Memory B cell (primary cell): Measurements from ENCODE around the gene SPEG.

Experiments used
- ATAC-seq: fragments of 150-1000 bp; cut with Tn5 transposase; 2 replicates; pipeline ENCODE4 v1.10.0; 2021; ENCODE audit warnings: low read depth, mild to moderate bottlenecking, moderate library complexity
- DNase-seq, 2 donors: peaks; one replicate each; pipeline ENCODE4 v3.0.0; 2022; ENCODE audit warnings: low spot score in 2 of 2
- H3K27ac Mint-ChIP-seq: one replicate; pipeline ENCODE4 v1.8.0; 2022; ENCODE audit warnings: mild to moderate bottlenecking, moderate library complexity, mixed read lengths
- H3K27me3 Mint-ChIP-seq: one replicate; pipeline ENCODE4 v1.8.0; 2022; ENCODE audit warnings: mixed read lengths
- H3K36me3 Mint-ChIP-seq: one replicate; pipeline ENCODE4 v1.8.0; 2022; ENCODE audit warnings: mild to moderate bottlenecking, mixed read lengths
- H3K4me1 Mint-ChIP-seq: one replicate; pipeline ENCODE4 v1.8.0; 2022; ENCODE audit warnings: mixed read lengths
- H3K4me3 Mint-ChIP-seq: one replicate; pipeline ENCODE4 v1.8.0; 2022; ENCODE audit warnings: mild to moderate bottlenecking, moderate library complexity, mixed read lengths
- H3K9me3 Mint-ChIP-seq: one replicate; pipeline ENCODE4 v1.8.0; 2022; ENCODE audit warnings: mixed read lengths

SPEG gene

GRCh38 chr2:219497495-219498279 lies 63.0 kb downstream of the SPEG start:
- DNase-seq = no peak
- Mint-ChIP-seq H3K36me3 (peaks cover 4% of the 10 kb centered on the region), H3K27ac (peak overlapping the region; percentile 80), H3K4me3 (peak overlapping the region; percentile 94), H3K4me1 (peaks cover 23% of the 10 kb centered on the region), H3K9me3 (no peaks in the 10 kb centered on the region), H3K27me3 (peaks cover 14% of the 10 kb centered on the region)
- ATAC-seq = no peak

GRCh38 chr2:219498280-219499057 lies 63.8 kb downstream of the SPEG start, which contains the start of gene GMPPA:
TSS of gene GMPPA (plus strand) at chr2:219498891. CDS start at chr2:219499976, 1,085 bp downstream.
- H3K4me1 Mint-ChIP-seq = peaks cover 23% of the 10 kb centered on the region
- ATAC-seq (peak; percentile 92), DNase-seq (peak; percentile 84 to 88)
- H3K27me3 Mint-ChIP-seq = peaks cover 9% of the 10 kb centered on the region
- peak within 1 kb of the TSS; percentile 94 for H3K4me3 Mint-ChIP-seq
- H3K9me3 Mint-ChIP-seq = no peaks in the 10 kb centered on the region
- H3K36me3 Mint-ChIP-seq = peaks cover 6% of the 10 kb centered on the region
- peak within 1 kb of the TSS; percentile 80 for H3K27ac Mint-ChIP-seq

GRCh38 chr2:219499058-219499307 lies 64.3 kb downstream of the SPEG start:
- Mint-ChIP-seq H3K27me3 (peaks cover 6% of the 10 kb centered on the region), H3K36me3 (peaks cover 9% of the 10 kb centered on the region), H3K27ac (peak overlapping the region; percentile 80), H3K4me1 (peaks cover 23% of the 10 kb centered on the region), H3K4me3 (peak overlapping the region; percentile 94), H3K9me3 (no peaks in the 10 kb centered on the region)
- no peak for DNase-seq
- no peak for ATAC-seq

DNA sequence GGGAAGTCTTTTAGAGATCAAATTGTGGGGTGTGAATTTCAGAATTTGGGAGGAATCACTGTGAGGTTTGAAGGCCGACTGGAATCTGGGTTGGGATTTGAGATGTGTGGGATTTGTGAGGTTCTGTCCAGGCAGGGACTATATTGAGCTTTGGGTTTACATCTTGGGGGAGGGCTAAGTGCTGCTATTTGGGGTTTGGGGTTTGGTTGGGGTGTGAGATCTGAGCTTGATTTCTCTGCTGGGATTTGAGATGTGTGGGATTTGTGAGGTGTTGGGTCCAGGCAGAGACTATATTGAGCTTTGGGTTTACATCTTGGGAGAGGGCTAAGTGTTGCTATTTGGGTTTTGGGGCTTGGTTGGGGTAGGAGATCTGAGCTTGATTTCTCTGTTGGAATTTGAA lies 64.9 kb downstream of the SPEG start:
- DNase-seq = no peak
- ATAC-seq = no peak
- peaks cover 15% of the 10 kb centered on the region for H3K36me3 Mint-ChIP-seq
- H3K9me3 Mint-ChIP-seq = no peaks in the 10 kb centered on the region
- peak overlapping the region; percentile 94 for H3K4me3 Mint-ChIP-seq
- H3K27me3 Mint-ChIP-seq = peaks cover 6% of the 10 kb centered on the region
- peaks cover 23% of the 10 kb centered on the region for H3K4me1 Mint-ChIP-seq
- no peak overlapping the region for H3K27ac Mint-ChIP-seq

GRCh38 chr2:219500135-219500534 lies 65.5 kb downstream of the SPEG start:
- Mint-ChIP-seq H3K4me3 (peak overlapping the region; percentile 94), H3K27ac (no peak overlapping the region), H3K36me3 (peaks cover 18% of the 10 kb centered on the region), H3K27me3 (peaks cover 4% of the 10 kb centered on the region), H3K4me1 (peaks cover 23% of the 10 kb centered on the region), H3K9me3 (no peaks in the 10 kb centered on the region)
- DNase-seq = no peak
- no peak for ATAC-seq

DNA sequence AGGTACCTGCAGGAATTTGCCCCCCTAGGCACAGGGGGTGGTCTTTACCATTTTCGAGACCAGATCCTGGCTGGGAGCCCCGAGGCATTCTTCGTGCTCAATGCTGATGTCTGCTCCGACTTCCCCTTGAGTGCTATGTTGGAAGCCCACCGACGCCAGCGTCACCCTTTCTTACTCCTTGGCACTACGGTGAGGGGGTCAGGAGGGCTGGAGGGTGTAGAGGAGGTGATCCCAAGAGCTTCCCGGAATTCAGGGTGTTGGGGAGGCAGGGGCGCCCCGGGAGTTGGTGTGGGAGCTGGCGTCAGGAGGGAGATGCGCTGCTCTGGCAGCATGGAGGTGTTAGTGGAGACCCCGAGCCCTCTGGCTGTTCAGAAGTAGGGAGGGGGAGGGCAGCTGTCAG lies 67.2 kb downstream of the SPEG start:
- Mint-ChIP-seq H3K4me3 (no peak overlapping the region), H3K4me1 (peaks cover 18% of the 10 kb centered on the region), H3K27ac (no peak overlapping the region), H3K36me3 (peaks cover 28% of the 10 kb centered on the region), H3K27me3 (no peaks in the 10 kb centered on the region), H3K9me3 (no peaks in the 10 kb centered on the region)
- DNase-seq (no peak), ATAC-seq (no peak)

DNA sequence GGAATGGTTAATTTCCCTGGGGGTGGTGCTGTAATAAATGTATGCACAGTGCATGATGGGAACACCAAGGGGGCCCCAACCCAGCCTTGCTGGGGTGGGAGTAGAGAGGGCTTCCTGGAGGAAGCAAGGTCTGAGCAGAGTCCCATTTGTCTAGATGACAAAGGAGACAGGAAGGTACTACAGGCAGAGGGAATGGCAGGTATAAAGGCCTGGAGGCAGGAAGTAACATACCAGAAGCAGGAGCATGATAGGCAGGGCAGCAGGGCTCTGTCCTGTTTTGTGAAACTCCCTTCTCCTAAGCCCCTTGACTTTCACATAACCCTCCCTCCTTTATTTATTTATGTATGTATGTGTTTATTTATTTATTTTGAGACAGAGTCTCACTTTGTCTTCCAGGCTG lies 68.0 kb downstream of the SPEG start:
- peaks cover 18% of the 10 kb centered on the region for H3K4me1 Mint-ChIP-seq
- peaks cover 33% of the 10 kb centered on the region for H3K36me3 Mint-ChIP-seq
- no peaks in the 10 kb centered on the region for H3K27me3 Mint-ChIP-seq
- H3K4me3 Mint-ChIP-seq = no peak overlapping the region
- H3K27ac Mint-ChIP-seq = no peak overlapping the region
- no peak for DNase-seq
- no peaks in the 10 kb centered on the region for H3K9me3 Mint-ChIP-seq
- no peak for ATAC-seq

DNA sequence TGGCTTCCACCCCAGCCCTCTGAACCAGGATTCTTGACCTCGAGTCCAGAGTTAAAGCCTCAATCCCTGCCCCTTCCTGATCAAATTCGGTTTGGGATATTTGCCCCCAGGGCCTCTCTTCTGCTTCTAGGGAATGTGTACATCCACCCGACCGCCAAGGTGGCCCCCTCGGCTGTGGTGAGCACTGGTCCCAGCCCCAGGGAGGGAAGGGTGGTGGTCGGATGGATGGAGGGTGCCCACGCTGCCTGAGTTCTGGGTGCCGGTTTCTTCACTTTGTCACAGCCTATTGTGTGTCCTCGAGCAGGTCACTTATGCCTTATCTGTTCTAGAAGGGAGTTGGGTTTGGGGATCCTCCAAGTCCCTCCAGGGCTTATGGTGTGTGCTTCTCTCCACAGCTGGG lies 70.9 kb downstream of the SPEG start:
- ATAC-seq (no peak), DNase-seq (no peak)
- Mint-ChIP-seq H3K4me1 (peaks cover 13% of the 10 kb centered on the region), H3K36me3 (peaks cover 33% of the 10 kb centered on the region), H3K27ac (no peak overlapping the region), H3K4me3 (no peak overlapping the region), H3K9me3 (no peaks in the 10 kb centered on the region), H3K27me3 (peaks cover 14% of the 10 kb centered on the region)

DNA sequence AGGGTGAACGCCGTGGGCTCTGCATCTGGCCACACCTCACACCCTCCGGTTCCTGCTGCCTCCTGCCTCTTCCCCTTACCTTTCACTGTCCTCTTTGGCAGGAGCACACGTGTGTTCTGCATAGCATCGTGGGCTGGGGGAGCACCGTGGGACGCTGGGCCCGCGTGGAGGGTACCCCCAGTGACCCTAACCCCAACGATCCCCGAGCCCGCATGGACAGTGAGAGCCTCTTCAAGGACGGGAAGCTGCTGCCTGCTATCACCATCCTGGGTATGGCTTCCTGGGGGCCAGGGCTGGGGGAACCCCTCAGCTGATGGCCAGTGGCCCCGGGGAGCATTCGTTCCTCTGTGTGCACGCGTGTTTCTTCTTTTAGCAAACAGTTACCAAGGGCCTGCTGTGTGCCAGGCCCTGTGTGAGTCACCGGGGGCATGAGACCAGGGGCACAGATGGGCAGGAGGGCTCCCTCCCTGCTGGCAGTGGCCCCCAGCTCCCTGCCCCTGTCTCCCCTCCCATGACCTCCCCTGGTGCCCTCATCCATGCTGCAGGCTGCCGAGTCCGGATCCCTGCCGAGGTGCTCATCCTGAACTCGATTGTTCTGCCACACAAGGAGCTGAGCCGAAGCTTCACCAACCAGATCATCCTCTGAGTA lies 71.6 kb downstream of the SPEG start:
- peaks cover 33% of the 10 kb centered on the region for H3K36me3 Mint-ChIP-seq
- no peak for ATAC-seq
- H3K9me3 Mint-ChIP-seq = no peaks in the 10 kb centered on the region
- peaks cover 19% of the 10 kb centered on the region for H3K27me3 Mint-ChIP-seq
- no peak overlapping the region for H3K4me3 Mint-ChIP-seq
- DNase-seq = no peak
- no peak overlapping the region for H3K27ac Mint-ChIP-seq
- H3K4me1 Mint-ChIP-seq = peaks cover 13% of the 10 kb centered on the region

- H3K27ac Mint-ChIP-seq = no peak overlapping the region
Measured at GRCh38 chr2:219506802-219507526, 72.3 kb downstream of the SPEG start.

DNA sequence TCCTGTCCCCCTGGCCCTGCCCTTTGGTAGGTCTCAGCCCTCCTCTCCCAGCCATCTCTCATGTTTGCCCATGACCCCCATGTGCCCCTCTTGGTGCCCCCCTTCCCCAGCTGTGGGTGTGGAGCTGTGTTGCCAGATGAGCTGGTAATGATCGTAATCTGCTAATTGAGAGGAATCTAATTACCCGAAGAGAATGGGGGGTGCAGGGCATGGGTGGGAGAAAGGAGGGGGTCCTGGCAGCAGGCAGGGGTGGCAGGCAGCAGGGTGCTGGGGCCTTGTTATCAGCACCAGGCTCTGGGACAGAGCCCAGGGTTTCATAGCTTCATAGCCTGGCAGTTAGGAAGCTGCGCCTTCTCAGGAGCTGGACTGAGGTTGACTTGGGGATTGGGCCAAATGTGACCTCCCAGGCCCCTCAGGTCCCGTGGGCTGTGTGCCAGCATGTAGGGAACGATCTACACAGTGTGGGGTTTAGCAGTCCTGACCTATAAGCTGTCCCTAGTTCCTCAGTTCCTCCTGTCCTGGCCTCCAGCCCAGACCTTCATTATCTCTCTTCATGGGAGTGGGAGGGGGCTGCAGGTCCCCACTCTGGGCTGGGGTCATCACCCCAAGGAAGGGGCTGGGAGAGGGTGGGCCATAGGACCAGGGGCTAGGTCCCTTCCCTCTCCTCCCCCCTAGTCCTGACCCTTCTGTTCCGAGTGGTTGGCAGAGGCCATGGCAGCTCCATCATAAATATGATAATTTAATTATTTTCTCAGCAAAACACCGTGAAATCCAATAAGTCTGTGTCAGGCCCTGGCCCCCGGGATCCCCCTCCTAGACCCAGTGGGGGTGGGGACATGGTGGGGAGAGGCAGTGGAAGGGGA lies 73.2 kb downstream of the SPEG start:
- H3K4me3 Mint-ChIP-seq = no peak overlapping the region
- ATAC-seq = no peak
- DNase-seq = no peak
- H3K9me3 Mint-ChIP-seq = no peaks in the 10 kb centered on the region
- no peak overlapping the region for H3K27ac Mint-ChIP-seq
- H3K27me3 Mint-ChIP-seq = peaks cover 24% of the 10 kb centered on the region
- H3K4me1 Mint-ChIP-seq = peaks cover 15% of the 10 kb centered on the region
- peaks cover 28% of the 10 kb centered on the region for H3K36me3 Mint-ChIP-seq

More at GRCh38 chr2:219506802-219507526, 72.3 kb downstream of the SPEG start:
- Mint-ChIP-seq H3K9me3 (no peaks in the 10 kb centered on the region), H3K4me1 (peaks cover 15% of the 10 kb centered on the region), H3K4me3 (no peak overlapping the region), H3K27me3 (peaks cover 21% of the 10 kb centered on the region), H3K36me3 (peaks cover 30% of the 10 kb centered on the region)
- ATAC-seq = no peak
- no peak for DNase-seq

DNA sequence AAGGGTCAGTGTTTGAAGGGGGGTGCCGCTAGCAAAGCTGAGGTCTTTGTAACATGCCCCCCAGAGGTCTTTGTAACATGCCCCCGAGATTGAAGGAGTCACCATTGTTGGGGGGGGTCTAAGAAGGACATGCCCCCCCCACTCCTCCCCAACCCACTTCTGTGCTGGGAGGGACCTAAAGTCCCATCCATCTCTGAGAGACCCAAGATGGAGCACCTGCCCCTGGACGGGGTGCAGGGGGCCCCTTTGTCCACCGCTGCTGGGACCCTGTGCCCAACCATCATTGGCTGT lies 73.7 kb downstream of the SPEG start:
- DNase-seq (no peak), ATAC-seq (no peak)
- Mint-ChIP-seq H3K27ac (no peak overlapping the region), H3K36me3 (peaks cover 28% of the 10 kb centered on the region), H3K4me1 (peaks cover 16% of the 10 kb centered on the region), H3K27me3 (peaks cover 28% of the 10 kb centered on the region), H3K9me3 (no peaks in the 10 kb centered on the region), H3K4me3 (no peak overlapping the region)
